PC-9 (cell line): ENCODE measurements around the gene NT5DC1. TPM values are rescaled to one million over a fixed set of nuclear protein-coding genes. Genes with fewer than 3 reads are reported as not detected.

Experiments
- BruUV-seq: library from RNA; stranded (reverse); fragments of 400-500 nt; replicated peaks from 2 replicates; lab custom pipeline; 2021; lab: Mats Ljungman, UMichigan
- CTCF ChIA-PET: fragments of 300-600 bp; sonication (Branson Sonifier 250); formaldehyde crosslinking; loops from one replicate; lab custom pipeline; 2022; ENCODE audit warnings: antibody characterized with exemption; lab: Charles Lee
- POLR2A ChIA-PET: fragments of 300-600 bp; sonication (Branson Sonifier 250); formaldehyde crosslinking; loops from one replicate; lab custom pipeline; 2022; ENCODE audit warnings: antibody characterized with exemption; ENCODE audit not compliant: unreplicated experiment; lab: Charles Lee
- DNase-seq, 2 experiments: peaks; one replicate each; pipeline versions ENCODE4 v3.0.0 to v3.0.0-alpha.2; 2015 to 2022; ENCODE audit warnings: mixed read lengths in 1 of 2
- H2AFZ ChIP-seq: fragments of 200-600 bp; sonication (generic); 2 replicates; pipeline ENCODE4 v1.8.1; 2017; ENCODE audit warnings: antibody characterized with exemption
- H3F3A ChIP-seq: fragments of 200-600 bp; sonication (generic); 2 replicates; pipeline ENCODE4 v1.8.1; 2017; ENCODE audit warnings: antibody characterized with exemption, mild to moderate bottlenecking, low read depth; ENCODE audit not compliant: insufficient read depth
- H3K27ac ChIP-seq: fragments of 200-600 bp; sonication (generic); 2 replicates; pipeline ENCODE4 v1.6.1; 2016; ENCODE audit warnings: mixed run types
- H3K27me3 ChIP-seq: fragments of 200-600 bp; sonication (generic); 2 replicates; pipeline ENCODE4 v1.6.1; 2016; ENCODE audit warnings: low read depth, mixed run types; ENCODE audit not compliant: insufficient read depth
- H3K36me3 ChIP-seq: fragments of 200-600 bp; sonication (generic); 2 replicates; pipeline ENCODE4 v1.6.1; 2016; ENCODE audit warnings: low read depth, mixed run types
- H3K4me1 ChIP-seq: fragments of 200-600 bp; sonication (generic); replicated peaks from 2 replicates; pipeline ENCODE4 v1.6.1; 2016; ENCODE audit warnings: mixed run types; ENCODE audit not compliant: insufficient read depth
- H3K4me2 ChIP-seq: fragments of 200-600 bp; sonication (generic); 2 replicates; pipeline ENCODE4 v1.6.1; 2017; ENCODE audit warnings: mixed run types
- H3K4me3 ChIP-seq: fragments of 200-600 bp; sonication (generic); 2 replicates; pipeline ENCODE4 v1.6.1; 2016; ENCODE audit warnings: mixed run types
- H3K79me2 ChIP-seq: fragments of 200-600 bp; sonication (generic); 2 replicates; pipeline ENCODE4 v1.6.1; 2017; ENCODE audit warnings: low read depth, mixed run types
- H3K9me2 ChIP-seq: fragments of 200-600 bp; sonication (generic); 2 replicates; pipeline ENCODE4 v1.8.1; 2017; ENCODE audit warnings: mild to moderate bottlenecking; ENCODE audit not compliant: insufficient read depth
- H3K9me3 ChIP-seq: fragments of 200-600 bp; sonication (generic); 2 replicates; pipeline ENCODE4 v1.8.1; 2016; ENCODE audit warnings: low read depth; ENCODE audit not compliant: insufficient read depth
- H4K20me1 ChIP-seq: fragments of 200-600 bp; sonication (generic); 2 replicates; pipeline ENCODE4 v1.8.1; 2017; ENCODE audit not compliant: insufficient read depth
- CTCF ChIP-seq: fragments of 200-600 bp; sonication (generic); conservative IDR thresholded peaks from 2 replicates; pipeline ENCODE4 v1.6.1; 2017; ENCODE audit warnings: mixed run types, antibody characterized with exemption, mild to moderate bottlenecking, moderate library complexity
- EZH2 ChIP-seq: fragments of 200-600 bp; sonication (generic); IDR thresholded peaks from 2 replicates; pipeline ENCODE4 v1.8.0; 2017; ENCODE audit warnings: antibody characterized with exemption, low read depth
- intact Hi-C: fragments of 100-400 bp; cut with micrococcal nuclease; formaldehyde crosslinking; loops from one replicate; pipeline ENCODE4 v1.10.0; 2022; ENCODE audit not compliant: unreplicated experiment
- total RNA-seq: library from RNA; stranded (reverse); gene quantifications from 2 replicates; pipeline ENCODE4 v1.2.3, GENCODE V29; 2021

Gene NT5DC1
- total RNA-seq, 1 experiment from 2014 or later: 33.5 TPM

DNA sequence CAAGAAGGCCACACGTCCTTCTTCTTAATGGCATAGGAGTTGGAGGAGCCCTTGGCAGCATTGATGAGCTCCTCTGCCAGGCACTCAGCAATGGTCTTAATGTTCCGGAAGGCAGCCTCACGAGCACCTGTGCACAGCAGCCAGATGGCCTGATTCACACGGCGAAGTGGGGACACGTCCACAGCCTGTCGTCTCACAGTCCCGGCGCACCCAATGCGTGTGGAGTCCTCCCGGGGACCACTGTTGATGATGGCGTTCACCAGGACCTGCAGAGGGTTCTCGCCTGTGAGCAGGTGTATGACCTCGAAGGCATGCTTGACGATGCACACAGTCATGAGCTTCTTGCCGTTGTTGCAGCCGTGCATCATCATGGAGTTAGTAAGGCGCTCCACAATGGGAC is 157.9 kb downstream of the NT5DC1 start:
- intact Hi-C loops: no loop called here

DNA sequence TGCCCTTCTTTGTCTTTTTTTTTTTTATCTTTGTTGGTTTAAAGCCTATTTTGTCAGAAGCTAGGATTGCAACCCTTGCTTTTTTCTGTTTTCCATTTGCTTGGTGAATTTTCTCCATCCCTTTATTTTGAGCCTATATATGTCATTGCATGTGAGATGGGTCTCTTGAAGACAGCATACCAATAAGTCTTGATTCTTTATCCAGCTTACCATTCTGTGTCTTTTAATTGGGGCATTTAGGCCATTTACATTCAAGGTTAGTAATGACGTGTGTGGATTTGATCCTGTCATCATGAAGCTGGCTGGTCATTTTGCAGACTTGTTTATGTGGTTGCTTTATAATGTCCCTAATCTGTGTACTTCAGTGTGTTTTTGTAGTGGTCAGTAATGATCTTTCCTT is 162.7 kb downstream of the NT5DC1 start:
- no peaks in the 10 kb centered on the region for H3K9me2 ChIP-seq
- H3K79me2 ChIP-seq: no peaks in the 10 kb centered on the region
- POLR2A ChIA-PET: no interaction called here
- H4K20me1 ChIP-seq: no peaks in the 10 kb centered on the region
- H3K4me1 ChIP-seq: no peaks in the 10 kb centered on the region
- DNase-seq: no peak
- no peaks in the 10 kb centered on the region for H3K27me3 ChIP-seq
- H3K4me2 ChIP-seq: no peak overlapping the region
- peaks cover 14% of the 10 kb centered on the region; the same call in 1 of the 2 replicates for H3K9me3 ChIP-seq
- H3K36me3 ChIP-seq: no peaks in the 10 kb centered on the region; the same call in none of the 2 replicates
- CTCF ChIA-PET: no interaction called here
- intact Hi-C loops: no loop called here
- TF ChIP-seq EZH2 (no peak), CTCF (no peak)
- H2AFZ ChIP-seq: no peak overlapping the region
- H3F3A ChIP-seq: 0 out of 2 replicates have a peak, but pooled peaks cover 3% of the 10 kb centered on the region
- no peak overlapping the region for H3K4me3 ChIP-seq
- no peak overlapping the region for H3K27ac ChIP-seq
- BruUV-seq: no TSS peak

More for the DNA sequence above, 157.9 kb downstream of the NT5DC1 start:
- Histone ChIP-seq H3K9me2 (no peaks in the 10 kb centered on the region), H3K9me3 (peaks cover 9% of the 10 kb centered on the region; the same call in 1 of the 2 replicates), H3K36me3 (no peaks in the 10 kb centered on the region), H4K20me1 (no peaks in the 10 kb centered on the region), H3K27me3 (no peaks in the 10 kb centered on the region), H3F3A (no peaks in the 10 kb centered on the region), H3K4me1 (peaks cover 12% of the 10 kb centered on the region), H3K4me3 (no peak overlapping the region), H3K79me2 (peaks cover 17% of the 10 kb centered on the region), H3K27ac (no peak overlapping the region), H2AFZ (no peak overlapping the region), H3K4me2 (no peak overlapping the region)
- no TSS peak for BruUV-seq
- DNase-seq: no peak
- TF ChIP-seq EZH2 (no peak), CTCF (no peak)
- POLR2A ChIA-PET: no interaction called here
- CTCF ChIA-PET: no interaction called here

DNA sequence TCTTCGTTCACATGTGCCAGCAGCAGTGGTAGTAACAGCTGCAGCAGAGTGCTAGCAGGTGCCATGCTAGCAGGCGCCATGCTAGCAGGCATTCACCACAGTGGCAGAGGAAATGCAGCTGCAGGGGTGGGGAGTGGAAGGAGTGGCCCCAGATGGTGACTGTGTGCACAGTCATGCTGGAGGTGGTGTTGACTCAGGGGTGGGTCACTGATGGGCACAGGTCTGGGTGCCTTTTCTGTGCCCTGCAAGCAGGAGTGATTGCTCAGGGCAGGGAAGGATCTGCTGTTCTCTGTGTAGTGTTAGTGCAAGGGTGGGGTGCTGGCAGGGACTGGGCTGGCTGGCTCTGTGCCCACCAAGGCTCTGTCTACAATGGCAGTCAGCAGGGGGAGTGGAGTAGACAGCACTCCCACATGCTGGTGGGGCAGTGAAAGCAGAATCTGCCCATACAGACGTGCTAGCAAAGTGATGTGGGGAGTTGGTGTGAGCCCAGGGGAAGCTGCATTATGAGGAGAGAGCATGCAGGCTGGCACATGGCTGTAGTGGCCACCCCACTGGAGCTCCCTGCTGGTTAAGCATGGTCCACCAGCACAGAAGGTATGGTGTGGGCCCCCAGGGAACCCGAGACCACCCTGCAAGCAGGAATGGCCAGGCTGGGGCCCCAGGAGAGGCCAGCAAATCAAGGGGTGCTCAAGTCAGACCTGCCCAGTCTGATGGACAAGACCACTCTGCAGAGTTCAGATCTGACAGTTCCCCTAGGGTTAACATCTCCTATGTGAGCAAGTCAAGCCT is 164.6 kb downstream of the NT5DC1 start:
- H3K27ac ChIP-seq: no peak overlapping the region
- H3K36me3 ChIP-seq: no peaks in the 10 kb centered on the region; the same call in none of the 2 replicates
- intact Hi-C loops: no loop called here
- no peak overlapping the region for H3K4me2 ChIP-seq
- DNase-seq: peak in 1 of 2 experiments; percentile 34
- H4K20me1 ChIP-seq: no peaks in the 10 kb centered on the region
- H3K4me1 ChIP-seq: peaks cover 6% of the 10 kb centered on the region; the same call in 1 of the 2 replicates
- CTCF ChIA-PET: interaction anchor here (0.5 to 0.6 kb wide), 2 partner anchors 174 to 204 kb away, joined by 3 to 8 read pairs; no protein-coding TSS in a partner anchor
- no peak overlapping the region for H2AFZ ChIP-seq
- no TSS peak for BruUV-seq
- POLR2A ChIA-PET: no interaction called here
- 0 out of 2 replicates have a peak, but pooled peaks cover 6% of the 10 kb centered on the region for H3F3A ChIP-seq
- no peaks in the 10 kb centered on the region for H3K27me3 ChIP-seq
- no peaks in the 10 kb centered on the region for H3K9me2 ChIP-seq
- H3K4me3 ChIP-seq: no peak overlapping the region
- peaks cover 14% of the 10 kb centered on the region; the same call in 1 of the 2 replicates for H3K9me3 ChIP-seq
- no peak for TF ChIP-seq CTCF
- no peak for TF ChIP-seq EZH2
- no peaks in the 10 kb centered on the region for H3K79me2 ChIP-seq
